A549 (cell line): ENCODE results near the gene TTC27. TPM values are rescaled to one million over a fixed set of nuclear protein-coding genes. Genes with fewer than 3 reads are reported as not detected.

ENCODE experiments used
- ATAC-seq, 2 experiments: fragments of 200-7000 bp in 1 of 2; fragments of >200 bp in 1 of 2; cut with Nextera tagmentation in 1 of 2; cut with Tn5 transposase in 1 of 2; 3 replicates each; pipeline versions ENCODE4 v1.8.0 to v1.9.1; 2018 to 2020; ENCODE audit warnings: mild to moderate bottlenecking in 1 of 2, moderate library complexity in 1 of 2
- CTCF ChIA-PET: fragments of 300-600 bp; sonication (Branson Sonifier 250); formaldehyde crosslinking; extraction: SDS; loops from one replicate; lab custom pipeline; 2021; ENCODE audit warnings: antibody characterized with exemption, inconsistent platforms; lab: Yijun Ruan, JAX
- POLR2A ChIA-PET: fragments of 350-600 bp; formaldehyde crosslinking; extraction: SDS; loops from one replicate; lab custom pipeline; 2021; ENCODE audit warnings: antibody characterized with exemption, inconsistent platforms; lab: Yijun Ruan, JAX
- DNase-seq, 2 experiments: peaks; one replicate each; pipeline versions ENCODE4 v3.0.0 to v3.0.0-alpha.2; 2011 to 2016; ENCODE audit warnings: low read depth in 1 of 2, low spot score in 1 of 2
- FAIRE-seq: peaks from 2 replicates; lab custom pipeline; 2011; peaks lifted over from hg19 to GRCh38; lab: Jason Lieb, UNC
- H3K27ac ChIP-seq, 2 experiments: fragments of >200 bp; sonication (Bioruptor Twin); formaldehyde crosslinking; 3 replicates each; pipeline ENCODE4 v1.5.1; 2016 to 2017
- H3K4me1 ChIP-seq: fragments of >200 bp; sonication (Bioruptor Twin); formaldehyde crosslinking; 3 replicates; pipeline ENCODE4 v1.6.1; 2016
- H3K4me2 ChIP-seq: fragments of >200 bp; sonication (Bioruptor Twin); formaldehyde crosslinking; 3 replicates; pipeline ENCODE4 v1.6.1; 2016
- H3K4me3 ChIP-seq: fragments of >200 bp; sonication (Bioruptor Twin); formaldehyde crosslinking; 3 replicates; pipeline ENCODE4 v1.5.1; 2016
- H3K9me3 ChIP-seq: fragments of >200 bp; sonication (Bioruptor Twin); formaldehyde crosslinking; 3 replicates; pipeline ENCODE4 v1.6.1; 2016
- CEBPB ChIP-seq, 2 experiments: fragments of >200 bp in 1 of 2; sonication (Bioruptor Twin) in 1 of 2; formaldehyde crosslinking in 1 of 2; IDR thresholded peaks; 2 replicates each; pipeline ENCODE4 v1.6.1; 2012 to 2016
- CHD4 ChIP-seq: fragments of 200-600 bp; sonication (generic); IDR thresholded peaks from 2 replicates; pipeline ENCODE4 v1.6.1; 2016; ENCODE audit warnings: antibody characterized with exemption, mild to moderate bottlenecking, borderline replicate concordance
- EHF ChIP-seq: fragments of 250-450 bp; sonication (Bioruptor Pico); IDR thresholded peaks from 2 replicates; pipeline ENCODE4 v1.5.0; 2020; ENCODE audit warnings: mild to moderate bottlenecking
- EHMT2 ChIP-seq: fragments of 200-600 bp; sonication (generic); IDR thresholded peaks from 2 replicates; pipeline ENCODE4 v1.6.1; 2016; ENCODE audit warnings: antibody characterized with exemption, low read depth, mild to moderate bottlenecking, moderate library complexity
- FOSB ChIP-seq: fragments of 250-450 bp; sonication (Bioruptor Pico); IDR thresholded peaks from 2 replicates; pipeline ENCODE4 v1.5.0; 2020; ENCODE audit warnings: mild to moderate bottlenecking, moderate library complexity
- FOSL2 ChIP-seq, 2 experiments: fragments of 450-650 bp in 1 of 2; fragments of >200 bp in 1 of 2; sonication (Bioruptor Twin) in 1 of 2; formaldehyde crosslinking; IDR thresholded peaks; 2 replicates each; pipeline versions ENCODE4 v1.5.0 to v1.6.1; 2016 to 2020; ENCODE audit warnings: mild to moderate bottlenecking in 1 of 2, moderate library complexity in 1 of 2
- FOXS1 ChIP-seq: fragments of 250-450 bp; sonication (Bioruptor Pico); IDR thresholded peaks from 2 replicates; pipeline ENCODE4 v1.5.0; 2020; ENCODE audit warnings: mild to moderate bottlenecking, moderate library complexity
- GATA3 ChIP-seq: IDR thresholded peaks from 2 replicates; pipeline ENCODE4 v1.6.1; 2012; ENCODE audit warnings: borderline replicate concordance
- HEYL ChIP-seq: fragments of 250-450 bp; sonication (Bioruptor Pico); IDR thresholded peaks from 2 replicates; pipeline ENCODE4 v1.8.0; 2021; ENCODE audit warnings: mild to moderate bottlenecking, moderate library complexity
- HOXA7 ChIP-seq: fragments of 250-450 bp; sonication (Bioruptor Pico); IDR thresholded peaks from 2 replicates; pipeline ENCODE4 v1.5.0; 2020; ENCODE audit warnings: mild to moderate bottlenecking, moderate library complexity
- HOXB13 ChIP-seq: fragments of 250-450 bp; sonication (Bioruptor Pico); IDR thresholded peaks from 2 replicates; pipeline ENCODE4 v1.5.0; 2020; ENCODE audit warnings: low read depth, mild to moderate bottlenecking, moderate library complexity
- MYC ChIP-seq: IDR thresholded peaks from 2 replicates; pipeline ENCODE4 v1.6.1; 2012; ENCODE audit warnings: mild to moderate bottlenecking, inconsistent platforms, low read length, improper control_type of control experiment, borderline replicate concordance
- NFE2L2 ChIP-seq: fragments of 150-350 bp; conservative IDR thresholded peaks from 2 replicates; pipeline ENCODE4 v1.6.1; 2014; ENCODE audit warnings: low read length
- PHF8 ChIP-seq: fragments of 200-600 bp; sonication (generic); IDR thresholded peaks from 2 replicates; pipeline ENCODE4 v1.6.1; 2016; ENCODE audit warnings: low read depth, mild to moderate bottlenecking, antibody characterized with exemption, moderate library complexity, borderline replicate concordance
- RAD21 ChIP-seq, 2 experiments: fragments of >200 bp in 1 of 2; sonication (Bioruptor Twin) in 1 of 2; formaldehyde crosslinking in 1 of 2; IDR thresholded peaks in 1 of 2; conservative IDR thresholded peaks in 1 of 2; 2 replicates in 1 of 2; 3 replicates in 1 of 2; pipeline ENCODE4 v1.6.1; 2012 to 2018; ENCODE audit warnings: inconsistent platforms in 1 of 2
- RCOR1 ChIP-seq: fragments of 150-350 bp; IDR thresholded peaks from 2 replicates; pipeline ENCODE4 v1.6.1; 2014; ENCODE audit warnings: antibody characterized with exemption, low read length, low read depth
- SMC3 ChIP-seq: fragments of >200 bp; sonication (Bioruptor Twin); formaldehyde crosslinking; IDR thresholded peaks from 3 replicates; pipeline ENCODE4 v1.6.1; 2018; ENCODE audit warnings: inconsistent platforms
- SREBF2 ChIP-seq: fragments of 450-650 bp; IDR thresholded peaks from 2 replicates; pipeline ENCODE4 v1.6.1; 2014; ENCODE audit warnings: mild to moderate bottlenecking, moderate library complexity
- TFCP2L1 ChIP-seq: fragments of 250-450 bp; sonication (Bioruptor Pico); IDR thresholded peaks from 2 replicates; pipeline ENCODE4 v1.5.0; 2021; ENCODE audit warnings: mild to moderate bottlenecking
- TP53 ChIP-seq: fragments of 250-450 bp; sonication (Bioruptor Pico); IDR thresholded peaks from 2 replicates; pipeline ENCODE4 v1.5.0; 2021; ENCODE audit warnings: mild to moderate bottlenecking, moderate library complexity
- ZC3H11A ChIP-seq: fragments of 450-650 bp; IDR thresholded peaks from 2 replicates; pipeline ENCODE4 v1.6.1; 2014; ENCODE audit warnings: antibody characterized with exemption, mild to moderate bottlenecking
- ZNF302 ChIP-seq: fragments of 250-450 bp; sonication (Bioruptor Pico); IDR thresholded peaks from 2 replicates; pipeline ENCODE4 v1.9.0; 2021; ENCODE audit warnings: inconsistent platforms, mild to moderate bottlenecking, moderate library complexity
- WGBS: methylation state at CpG from one replicate; pipeline ENCODE4 v1.1.6; 2017; ENCODE audit errors: missing lambda C conversion rate; 5-methylcytosine and 5-hydroxymethylcytosine counted together
- polyA plus RNA-seq, 4 experiments: library from polyadenylated mRNA; depleted of rRNA in 3 of 4; stranded (reverse); fragments of >200 nt; fragmentation: RNase III in 1 of 4; extraction: RNeasy Plus Mini Kit Qiagen cat#74134 plus additional on column Dnase treatment in 1 of 4; gene quantifications; 2 replicates in 3 of 4; 3 replicates in 1 of 4; pipeline ENCODE4 v1.2.3, GENCODE V29; 2011 to 2017
- TF ChIP-seq, protein P1 (sequence below): fragments of >200 bp; sonication (Bioruptor Twin); formaldehyde crosslinking; IDR thresholded peaks from 3 replicates; pipeline ENCODE4 v1.5.1; 2016
- TF ChIP-seq, protein P2 (sequence below): fragments of 250-450 bp; sonication (Bioruptor Pico); IDR thresholded peaks from 2 replicates; pipeline ENCODE4 v1.5.0; 2021; ENCODE audit warnings: mild to moderate bottlenecking, moderate library complexity, borderline replicate concordance
- TF ChIP-seq, protein P3 (sequence below): fragments of >200 bp; sonication (Bioruptor Twin); formaldehyde crosslinking; IDR thresholded peaks from 3 replicates; pipeline ENCODE4 v1.6.1; 2016
- TF ChIP-seq, protein P4 (sequence below): IDR thresholded peaks from 2 replicates; pipeline ENCODE4 v1.6.1; 2012; ENCODE audit warnings: low read depth, borderline replicate concordance

The TTC27 gene
- polyA plus RNA-seq, 2 of the 4 experiments (the other 2 are of a cell fraction): 21.7 to 56.2 TPM

DNA sequence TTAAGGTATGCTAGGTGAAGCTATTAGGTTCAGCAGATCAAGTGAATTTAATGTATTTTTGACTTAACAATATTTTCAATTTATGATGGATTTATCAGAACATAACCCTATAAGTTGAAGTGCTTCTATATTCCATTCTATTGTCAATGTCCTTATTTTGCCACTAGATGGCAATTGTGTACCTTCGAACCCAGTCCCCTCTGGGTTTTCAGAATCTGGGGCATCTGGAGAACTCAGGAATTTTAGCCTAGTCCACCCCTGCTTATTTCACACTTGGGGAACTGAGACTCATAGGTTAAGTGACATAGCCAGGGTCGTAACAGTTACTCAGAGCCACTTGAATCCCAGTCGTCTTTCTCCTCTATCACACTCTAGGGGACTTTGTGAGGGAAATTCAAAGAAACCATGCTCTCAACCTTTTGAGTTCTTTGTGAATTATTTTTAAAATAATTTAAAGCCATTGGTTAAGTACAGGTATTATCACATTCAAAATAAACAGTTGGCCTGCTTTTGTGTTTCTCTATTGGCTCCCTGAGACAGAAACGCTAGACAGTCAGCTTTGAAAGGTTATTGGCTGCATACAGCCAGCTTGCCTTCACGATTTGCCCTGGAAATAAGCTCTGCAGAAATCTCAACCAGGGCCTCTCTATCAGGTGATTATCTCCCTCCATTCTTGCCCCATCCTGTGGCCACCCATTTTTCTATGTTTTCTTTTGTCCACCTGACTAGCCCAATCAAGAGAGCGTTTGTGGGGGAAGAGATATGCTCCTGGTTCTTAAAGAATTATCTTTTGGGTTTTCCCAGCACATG lies 145.0 kb downstream of the TTC27 start:
- CTCF ChIA-PET: interaction anchor here (0.6 to 8.0 kb wide), 56 partner anchors 9 to 811 kb away, joined by 3 to 88 read pairs (median 3); partner anchors contain the start of gene LTBP1
- TF ChIP-seq EHF (CRISPR knock-in tag): no peak
- no peak for TF ChIP-seq HOXA7
- TF ChIP-seq, protein P1, sequence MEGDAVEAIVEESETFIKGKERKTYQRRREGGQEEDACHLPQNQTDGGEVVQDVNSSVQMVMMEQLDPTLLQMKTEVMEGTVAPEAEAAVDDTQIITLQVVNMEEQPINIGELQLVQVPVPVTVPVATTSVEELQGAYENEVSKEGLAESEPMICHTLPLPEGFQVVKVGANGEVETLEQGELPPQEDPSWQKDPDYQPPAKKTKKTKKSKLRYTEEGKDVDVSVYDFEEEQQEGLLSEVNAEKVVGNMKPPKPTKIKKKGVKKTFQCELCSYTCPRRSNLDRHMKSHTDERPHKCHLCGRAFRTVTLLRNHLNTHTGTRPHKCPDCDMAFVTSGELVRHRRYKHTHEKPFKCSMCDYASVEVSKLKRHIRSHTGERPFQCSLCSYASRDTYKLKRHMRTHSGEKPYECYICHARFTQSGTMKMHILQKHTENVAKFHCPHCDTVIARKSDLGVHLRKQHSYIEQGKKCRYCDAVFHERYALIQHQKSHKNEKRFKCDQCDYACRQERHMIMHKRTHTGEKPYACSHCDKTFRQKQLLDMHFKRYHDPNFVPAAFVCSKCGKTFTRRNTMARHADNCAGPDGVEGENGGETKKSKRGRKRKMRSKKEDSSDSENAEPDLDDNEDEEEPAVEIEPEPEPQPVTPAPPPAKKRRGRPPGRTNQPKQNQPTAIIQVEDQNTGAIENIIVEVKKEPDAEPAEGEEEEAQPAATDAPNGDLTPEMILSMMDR: peak; percentile 99
- no peak for TF ChIP-seq TFCP2L1 (CRISPR knock-in tag)
- no peak for TF ChIP-seq NFE2L2
- no peak for TF ChIP-seq MYC
- peak; percentile 98 to 99 for TF ChIP-seq RAD21 (conservative IDR thresholded peaks at IDR 0.05 in 1 of 2, IDR thresholded peaks at IDR 0.05 in 1 of 2)
- TF ChIP-seq HOXB13 (CRISPR knock-in tag): no peak
- TF ChIP-seq EHMT2: no peak
- TF ChIP-seq TP53 (CRISPR knock-in tag): no peak
- peak; percentile 99 for TF ChIP-seq SMC3
- no peak for TF ChIP-seq FOXS1
- TF ChIP-seq GATA3: no peak
- TF ChIP-seq FOSL2 (IDR thresholded peaks at IDR 0.05): no peak
- TF ChIP-seq FOSL2 (CRISPR knock-in tag; IDR thresholded peaks at IDR 0.05): no peak
- TF ChIP-seq FOSB: no peak
- Histone ChIP-seq H3K27ac (peak overlapping the region in 1 of 2 experiments; percentile 13; a peak in 1 of 6 replicates), H3K4me1 (no peaks in the 10 kb centered on the region), H3K9me3 (no peaks in the 10 kb centered on the region), H3K4me3 (no peak overlapping the region), H3K4me2 (no peak overlapping the region)
- ATAC-seq: peak; percentile 87 to 93
- FAIRE-seq: peak; percentile 97
- peak; percentile 43 to 62 for DNase-seq
- WGBS: 61% methylated on average over 6 of the region's 6 CpGs
- POLR2A ChIA-PET: no interaction called here

DNA sequence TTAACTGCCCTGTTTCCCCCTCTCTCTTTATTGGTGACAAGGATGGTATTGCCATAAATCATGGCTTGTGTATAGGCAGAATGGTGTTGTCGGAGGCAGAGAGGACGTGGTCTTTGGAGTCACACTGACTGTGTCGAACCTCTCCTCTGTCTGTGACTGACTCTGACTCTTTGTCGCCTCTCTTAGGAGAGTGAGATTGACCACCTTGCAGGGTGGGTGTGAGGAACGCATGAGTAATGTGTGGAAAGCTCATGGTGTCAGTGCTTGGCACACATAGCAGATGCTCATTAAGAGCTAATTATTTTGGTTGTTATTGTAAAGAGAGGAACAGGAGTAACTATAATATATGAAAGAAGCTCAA lies 145.6 kb downstream of the TTC27 start:
- Histone ChIP-seq H3K4me1 (no peaks in the 10 kb centered on the region), H3K4me2 (no peak overlapping the region), H3K27ac (peak overlapping the region in 1 of 2 experiments; percentile 13; a peak in 1 of 6 replicates), H3K9me3 (no peaks in the 10 kb centered on the region), H3K4me3 (no peak overlapping the region)
- CTCF ChIA-PET: interaction anchor here (0.6 to 8.0 kb wide), 37 partner anchors 8 to 810 kb away, joined by 3 to 88 read pairs (median 4); partner anchors contain the start of gene LTBP1
- TF ChIP-seq SREBF2: no peak
- TF ChIP-seq NFE2L2: no peak
- no peak for TF ChIP-seq FOXS1
- TF ChIP-seq CHD4: no peak
- no peak for TF ChIP-seq MYC
- peak; percentile 7 for FAIRE-seq
- WGBS: 87% methylated on average over 5 of the region's 5 CpGs
- peak in 1 of 2 experiments; percentile 33; a peak in 2 of 6 replicates for ATAC-seq
- DNase-seq: no peak
- POLR2A ChIA-PET: no interaction called here

DNA sequence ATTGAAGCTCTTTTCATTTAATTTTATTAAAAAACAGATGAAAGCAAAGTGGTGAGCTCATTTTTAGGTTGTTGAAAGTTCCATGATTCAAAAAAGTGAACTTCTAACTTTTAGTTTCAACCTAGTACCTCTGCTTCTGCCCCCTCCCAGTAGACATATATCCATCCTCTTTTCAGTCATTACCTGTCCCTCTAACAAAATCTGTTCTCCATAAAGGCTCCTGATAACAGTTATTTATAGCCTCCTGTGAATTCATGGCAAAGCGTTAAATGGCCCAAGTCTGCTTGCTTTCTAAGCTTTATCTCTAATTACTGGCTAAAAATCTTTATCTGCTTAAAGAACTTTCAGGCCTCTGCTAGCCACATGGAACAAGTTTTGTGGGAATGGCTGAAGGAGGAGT lies 148.1 kb downstream of the TTC27 start:
- Histone ChIP-seq H3K27ac (no peak overlapping the region), H3K4me3 (no peak overlapping the region), H3K4me1 (no peaks in the 10 kb centered on the region), H3K4me2 (no peak overlapping the region), H3K9me3 (peaks cover 14% of the 10 kb centered on the region)
- no peak for DNase-seq
- POLR2A ChIA-PET: no interaction called here
- FAIRE-seq: no peak
- ATAC-seq: no peak
- CTCF ChIA-PET: interaction anchor here (1.1 to 8.0 kb wide), 8 partner anchors 9 to 666 kb away, joined by 3 to 88 read pairs (median 4); no protein-coding TSS in a partner anchor
- 84% methylated on average over 1 of the region's 1 CpG for WGBS
- no peak for TF ChIP-seq SMC3
- TF ChIP-seq PHF8: no peak
- TF ChIP-seq, protein P2, sequence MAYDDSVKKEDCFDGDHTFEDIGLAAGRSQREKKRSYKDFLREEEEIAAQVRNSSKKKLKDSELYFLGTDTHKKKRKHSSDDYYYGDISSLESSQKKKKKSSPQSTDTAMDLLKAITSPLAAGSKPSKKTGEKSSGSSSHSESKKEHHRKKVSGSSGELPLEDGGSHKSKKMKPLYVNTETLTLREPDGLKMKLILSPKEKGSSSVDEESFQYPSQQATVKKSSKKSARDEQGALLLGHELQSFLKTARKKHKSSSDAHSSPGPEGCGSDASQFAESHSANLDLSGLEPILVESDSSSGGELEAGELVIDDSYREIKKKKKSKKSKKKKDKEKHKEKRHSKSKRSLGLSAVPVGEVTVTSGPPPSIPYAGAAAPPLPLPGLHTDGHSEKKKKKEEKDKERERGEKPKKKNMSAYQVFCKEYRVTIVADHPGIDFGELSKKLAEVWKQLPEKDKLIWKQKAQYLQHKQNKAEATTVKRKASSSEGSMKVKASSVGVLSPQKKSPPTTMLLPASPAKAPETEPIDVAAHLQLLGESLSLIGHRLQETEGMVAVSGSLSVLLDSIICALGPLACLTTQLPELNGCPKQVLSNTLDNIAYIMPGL: no peak
- no peak for TF ChIP-seq RCOR1
- no peak for TF ChIP-seq HOXA7
- TF ChIP-seq, protein P3, sequence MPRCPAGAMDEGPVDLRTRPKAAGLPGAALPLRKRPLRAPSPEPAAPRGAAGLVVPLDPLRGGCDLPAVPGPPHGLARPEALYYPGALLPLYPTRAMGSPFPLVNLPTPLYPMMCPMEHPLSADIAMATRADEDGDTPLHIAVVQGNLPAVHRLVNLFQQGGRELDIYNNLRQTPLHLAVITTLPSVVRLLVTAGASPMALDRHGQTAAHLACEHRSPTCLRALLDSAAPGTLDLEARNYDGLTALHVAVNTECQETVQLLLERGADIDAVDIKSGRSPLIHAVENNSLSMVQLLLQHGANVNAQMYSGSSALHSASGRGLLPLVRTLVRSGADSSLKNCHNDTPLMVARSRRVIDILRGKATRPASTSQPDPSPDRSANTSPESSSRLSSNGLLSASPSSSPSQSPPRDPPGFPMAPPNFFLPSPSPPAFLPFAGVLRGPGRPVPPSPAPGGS: no peak
- no peak for TF ChIP-seq CEBPB (IDR thresholded peaks at IDR 0.05)
- TF ChIP-seq FOSL2 (IDR thresholded peaks at IDR 0.05): no peak
- no peak for TF ChIP-seq FOSL2 (CRISPR knock-in tag; IDR thresholded peaks at IDR 0.05)
- no peak for TF ChIP-seq ZC3H11A
- no peak for TF ChIP-seq ZNF302 (CRISPR knock-in tag)
- TF ChIP-seq, protein P4, sequence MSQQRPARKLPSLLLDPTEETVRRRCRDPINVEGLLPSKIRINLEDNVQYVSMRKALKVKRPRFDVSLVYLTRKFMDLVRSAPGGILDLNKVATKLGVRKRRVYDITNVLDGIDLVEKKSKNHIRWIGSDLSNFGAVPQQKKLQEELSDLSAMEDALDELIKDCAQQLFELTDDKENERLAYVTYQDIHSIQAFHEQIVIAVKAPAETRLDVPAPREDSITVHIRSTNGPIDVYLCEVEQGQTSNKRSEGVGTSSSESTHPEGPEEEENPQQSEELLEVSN: no peak
- no peak for TF ChIP-seq HEYL
- TF ChIP-seq NFE2L2: no peak
